Measurements from ENCODE around the gene ERCC8. TPM values are rescaled to one million over a fixed set of nuclear protein-coding genes. Genes with fewer than 3 reads are reported as not detected.

ERCC8 gene
- total and polyA plus RNA-seq, 2 of the 13 experiments (the other 11 are each of a cell fraction or from before 2014, with no cell fraction given), result 24.4 to 35.2 TPM

DNA sequence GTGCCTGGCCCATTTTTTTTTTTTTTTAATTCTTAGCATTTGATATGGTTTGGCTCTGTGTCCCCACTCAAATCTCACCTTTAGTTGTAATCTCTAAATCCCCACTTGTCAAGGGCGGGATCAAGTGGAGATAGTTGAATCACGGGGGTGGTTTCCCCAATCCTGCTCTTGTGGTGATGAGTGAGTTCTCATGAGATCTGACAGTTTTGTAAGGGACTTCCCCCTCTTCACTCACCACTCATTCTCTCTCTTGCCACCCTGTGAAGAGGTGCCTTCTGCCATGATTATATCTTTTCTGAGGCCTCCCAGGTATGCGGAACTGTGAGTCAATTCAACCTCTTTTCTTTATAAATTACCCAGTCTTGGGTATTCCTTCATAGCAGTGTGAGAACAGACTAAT is 27.4 kb upstream of the ERCC8 start (continued):
- TF ChIP-seq ATM (IDR thresholded peaks at IDR 0.05; ENCODE audit: borderline replicate concordance) (no peak), KDM3A (CRISPR knock-in tag; IDR thresholded peaks at IDR 0.05; ENCODE audit: low read depth) (no peak)

GRCh38 chr5:60961685-60962084 is 16.8 kb upstream of the ERCC8 start:
- peak; percentile 51; the same call in 1 of the 2 replicates for TF ChIP-seq CEBPB (IDR thresholded peaks at IDR 0.05; ENCODE audit: borderline replicate concordance, low read depth, low read length)
- no peak for TF ChIP-seq ZNF33A (CRISPR knock-in tag; IDR thresholded peaks at IDR 0.05; ENCODE audit: borderline replicate concordance)
- TF ChIP-seq ZKSCAN8 (CRISPR knock-in tag; IDR thresholded peaks at IDR 0.05; ENCODE audit: borderline replicate concordance), result no peak
- no peak for TF ChIP-seq MED13 (CRISPR knock-in tag; IDR thresholded peaks at IDR 0.05)

GRCh38 chr5:60960591-60960990 is 15.7 kb upstream of the ERCC8 start:
- Histone ChIP-seq H3K4me1 (ENCODE audit: insufficient read depth, low read length) (no peaks in the 10 kb centered on the region), H2AFZ (ENCODE audit: low read length) (no peak overlapping the region), H3K79me2 (ENCODE audit: insufficient read depth, low read length) (peaks cover 49% of the 10 kb centered on the region), H3K27me3 (ENCODE audit: control insufficient read depth in 1 of 2, insufficient read depth in 2 of 2, low read length in 2 of 2) (no peaks in the 10 kb centered on the region), H4K20me1 (ENCODE audit: insufficient read depth, low read length) (no peaks in the 10 kb centered on the region), H3K27ac (ENCODE audit: extremely low read length, insufficient read depth, low read length) (no peak overlapping the region), H3K4me3 (replicated peaks in 1 of 3; ENCODE audit: insufficient read depth in 1 of 3, low read depth in 2 of 3, low read length in 3 of 3) (no peak overlapping the region), H3K36me3 (replicated peaks in 1 of 2; ENCODE audit: control insufficient read depth in 1 of 2, insufficient read depth in 2 of 2, low read length in 2 of 2) (no peaks in the 10 kb centered on the region), H3K9me3 (ENCODE audit: low read length) (peaks cover 3% of the 10 kb centered on the region; the same call in 1 of the 2 replicates), H3K9ac (ENCODE audit: insufficient read depth, low read depth, low read length) (no peak overlapping the region), H3K4me2 (ENCODE audit: low read depth, low read length) (no peak overlapping the region)
- ATAC-seq, result no peak
- FAIRE-seq, result no peak
- in situ Hi-C loops (cut with HindIII; ENCODE audit: extremely low pct_ligation_motif_present, low pct_unique_long_range_greater_than_20kb), result loop anchor here (25.0 kb wide), 1 partner anchor 977 kb away; no protein-coding TSS in a partner anchor
- intact Hi-C loops (cut with micrococcal nuclease; ENCODE audit: unreplicated experiment), result no loop called here
- no TSS peak for BruUV-seq (replicated peaks)
- POLR2A ChIA-PET, result interaction anchor here (1.7 kb wide), 1 partner anchor 15 kb away, joined by 6 read pairs; the partner anchor contains the start of genes ERCC8 and NDUFAF2
- CTCF ChIA-PET (ENCODE audit: low intra/inter-chr PET ratio, low total read pairs), result interaction anchor here (1.4 kb wide), 1 partner anchor 282 kb away, joined by 5 read pairs; no protein-coding TSS in a partner anchor
- 54% methylated on average over 2 of the region's 2 CpGs for WGBS (ENCODE audit: low lambda C conversion rate)
- no peak for DNase-seq (ENCODE audit: low spot score)
- TF ChIP-seq ZMAT3 (CRISPR knock-in tag; conservative IDR thresholded peaks at IDR 0.05) (no peak), RORA (CRISPR knock-in tag; IDR thresholded peaks at IDR 0.05) (no peak), ATM (IDR thresholded peaks at IDR 0.05; ENCODE audit: borderline replicate concordance) (no peak), CTCF (CRISPR knock-in tag; IDR thresholded peaks at IDR 0.05) (0 out of 2 replicates have a peak, but pooled peaks have one; percentile 18), STAG1 (CRISPR knock-in tag; IDR thresholded peaks at IDR 0.05) (peak; percentile 35; the same call in 1 of the 2 replicates)

More at GRCh38 chr5:60961685-60962084, 16.8 kb upstream of the ERCC8 start:
- Histone ChIP-seq H3K4me2 (ENCODE audit: low read depth, low read length) (no peak overlapping the region), H2AFZ (ENCODE audit: low read length) (no peak overlapping the region), H3K4me1 (ENCODE audit: insufficient read depth, low read length) (no peaks in the 10 kb centered on the region), H4K20me1 (ENCODE audit: insufficient read depth, low read length) (no peaks in the 10 kb centered on the region), H3K79me2 (ENCODE audit: insufficient read depth, low read length) (peaks cover 51% of the 10 kb centered on the region), H3K27me3 (ENCODE audit: control insufficient read depth in 1 of 2, insufficient read depth in 2 of 2, low read length in 2 of 2) (no peaks in the 10 kb centered on the region), H3K36me3 (replicated peaks in 1 of 2; ENCODE audit: control insufficient read depth in 1 of 2, insufficient read depth in 2 of 2, low read length in 2 of 2) (no peaks in the 10 kb centered on the region; a peak in 1 of 5 replicates), H3K9ac (ENCODE audit: insufficient read depth, low read depth, low read length) (no peak overlapping the region), H3K27ac (ENCODE audit: extremely low read length, insufficient read depth, low read length) (no peak overlapping the region), H3K4me3 (replicated peaks in 1 of 3; ENCODE audit: insufficient read depth in 1 of 3, low read depth in 2 of 3, low read length in 3 of 3) (no peak overlapping the region), H3K9me3 (ENCODE audit: low read length) (peaks cover 14% of the 10 kb centered on the region)
- 80% methylated on average over 2 of the region's 2 CpGs for WGBS (ENCODE audit: low lambda C conversion rate)
- FAIRE-seq (no peak), ATAC-seq (no peak), DNase-seq (ENCODE audit: low spot score) (no peak)
- intact Hi-C loops (cut with micrococcal nuclease; ENCODE audit: unreplicated experiment), result no loop called here
- BruUV-seq (replicated peaks), result no TSS peak
- in situ Hi-C loops (cut with HindIII; ENCODE audit: extremely low pct_ligation_motif_present, low pct_unique_long_range_greater_than_20kb), result loop anchor here (25.0 kb wide), 1 partner anchor 976 kb away; no protein-coding TSS in a partner anchor
- CTCF ChIA-PET (ENCODE audit: low intra/inter-chr PET ratio, low total read pairs), result no interaction called here
- POLR2A ChIA-PET, result interaction anchor here (1.7 kb wide), 1 partner anchor 16 kb away, joined by 6 read pairs; the partner anchor contains the start of genes ERCC8 and NDUFAF2
